Testis (tissue), 3 donors: Measurements from ENCODE around the gene SAMD15. TPM values are rescaled to one million over a fixed set of nuclear protein-coding genes. Genes with fewer than 3 reads are reported as not detected.

ENCODE experiments used
- DNase-seq: peaks from one replicate; pipeline ENCODE4 v3.0.0-alpha.2; 2019
- H3K27ac ChIP-seq, 2 donors: fragments of 200-600 bp; sonication (generic); one replicate each; pipeline ENCODE4 v1.5.1; 2019
- H3K27me3 ChIP-seq: fragments of 200-600 bp; sonication (generic); one replicate; pipeline ENCODE4 v1.5.1; 2019
- H3K36me3 ChIP-seq: fragments of 200-600 bp; sonication (generic); one replicate; pipeline ENCODE4 v1.5.1; 2017; ENCODE audit warnings: low read depth; ENCODE audit errors: missing control alignments
- H3K4me1 ChIP-seq: fragments of 200-600 bp; sonication (generic); one replicate; pipeline ENCODE4 v1.5.1; 2019
- H3K4me3 ChIP-seq, 2 donors: fragments of 200-600 bp; sonication (generic); one replicate each; pipeline ENCODE4 v1.5.1; 2017 to 2019
- H3K9me3 ChIP-seq: fragments of 200-600 bp; sonication (generic); one replicate; pipeline ENCODE4 v1.5.1; 2017
- CTCF ChIP-seq, 3 experiments: fragments of 450-650 bp in 2 of 3; fragments of 200-600 bp in 1 of 3; sonication (generic) in 1 of 3; IDR thresholded peaks; one replicate each; pipeline ENCODE4 v1.5.1; 2016 to 2019; ENCODE audit warnings: antibody characterized with exemption in 3 of 3, mild to moderate bottlenecking in 2 of 3, moderate library complexity in 1 of 3
- POLR2A ChIP-seq: fragments of 450-650 bp; IDR thresholded peaks from one replicate; pipeline ENCODE4 v1.6.1; 2017; ENCODE audit warnings: antibody characterized with exemption, mild to moderate bottlenecking, moderate library complexity
- WGBS, 2 donors: methylation state at CpG; one replicate each; pipeline ENCODE4 v1.1.5; 2018; 5-methylcytosine and 5-hydroxymethylcytosine counted together
- intact Hi-C: fragments of 100-400 bp; cut with DNase I; formaldehyde crosslinking; loops from one replicate; pipeline ENCODE4 v1.15.1; 2023; ENCODE audit warnings: low total_unique reads
- polyA plus RNA-seq: library from polyadenylated mRNA; stranded (reverse); fragments of 350-450 nt; fragmentation: Illumina TruSeq; extraction: RNeasy Lipid Tissue Mini Kit (QIAGEN cat#74804); gene quantifications from one replicate; pipeline ENCODE4 v1.2.3, GENCODE V29; 2014; ENCODE audit warnings: low read depth, low replicate concordance; ENCODE audit not compliant: insufficient read depth
- total RNA-seq, 2 donors: library from RNA; depleted of rRNA; stranded (reverse); fragments of >200 nt; gene quantifications; one replicate each; pipeline ENCODE4 v1.2.3, GENCODE V29; 2016

SAMD15 gene
- total and polyA plus RNA-seq, 3 donors from 2014 or later = 9.2 to 31.3 (median 22.6) TPM

GRCh38 chr14:77375164-77375950, 1.8 kb upstream of the SAMD15 start:
- H3K4me3 ChIP-seq = peak overlapping the region in 1 of 2 donors; percentile 78
- intact Hi-C loops = no loop called here
- TF ChIP-seq POLR2A (no peak), CTCF (IDR thresholded peaks at IDR 0.05) (no peak)

DNA sequence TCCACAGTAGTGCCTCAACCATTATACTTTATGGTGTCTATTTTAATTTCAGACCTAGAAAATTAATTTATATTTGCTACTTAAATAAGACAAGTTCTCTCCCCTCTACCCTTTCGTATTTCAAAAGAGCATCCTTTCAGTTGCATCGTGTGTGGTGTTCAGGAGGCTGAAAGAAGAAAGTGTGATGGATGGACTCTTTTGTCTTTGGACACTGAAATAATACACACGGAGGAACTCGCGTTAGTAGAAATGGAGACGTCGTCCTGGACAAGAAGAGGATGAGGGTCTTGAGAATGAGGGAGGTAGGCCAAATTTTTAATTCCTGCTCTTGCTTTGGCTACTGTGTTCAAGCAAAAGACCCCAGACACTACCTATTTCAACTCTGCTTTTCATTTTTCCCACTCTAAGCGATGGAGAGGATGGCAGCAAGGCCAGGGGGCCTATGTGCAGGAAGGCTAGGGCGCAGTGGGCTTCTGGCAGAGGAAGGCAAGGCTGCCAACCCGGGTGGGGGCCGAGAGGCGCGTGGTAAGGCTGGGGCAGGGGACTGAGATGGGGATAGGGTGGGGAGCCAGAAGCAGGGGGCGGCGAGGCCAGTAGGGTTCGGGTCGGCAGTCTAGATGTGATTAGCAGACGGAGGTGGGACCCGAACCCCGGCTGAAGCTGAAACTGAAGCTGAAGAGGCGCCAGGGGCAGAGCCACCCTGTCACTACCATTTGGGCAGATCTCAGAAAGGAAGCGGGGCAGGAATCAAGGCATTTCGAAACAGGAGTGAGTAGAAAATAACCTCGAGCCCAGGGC, 1.0 kb upstream of the SAMD15 start:
- TF ChIP-seq POLR2A = no peak
- TF ChIP-seq CTCF (IDR thresholded peaks at IDR 0.05) = no peak
- Histone ChIP-seq H3K27ac (peak overlapping the region; percentile 82 to 89), H3K4me1 (peaks cover 16% of the 10 kb centered on the region), H3K4me3 (peak overlapping the region; percentile 73 to 78), H3K9me3 (no peaks in the 10 kb centered on the region), H3K36me3 (no peaks in the 10 kb centered on the region), H3K27me3 (no peaks in the 10 kb centered on the region)
- intact Hi-C loops = no loop called here
- peak; percentile 25 for DNase-seq
- WGBS, 2 donors = 5 to 6% methylated on average over 23 to 24 of the region's 24 CpGs

More at GRCh38 chr14:77375164-77375950, 1.8 kb upstream of the SAMD15 start:
- Histone ChIP-seq H3K27me3 (no peaks in the 10 kb centered on the region), H3K27ac (peak overlapping the region in 1 of 2 donors; percentile 89), H3K36me3 (no peaks in the 10 kb centered on the region), H3K4me1 (peaks cover 16% of the 10 kb centered on the region), H3K9me3 (no peaks in the 10 kb centered on the region)
- no peak for DNase-seq
- 54 to 63% methylated on average over 9 of the region's 9 CpGs for WGBS, 2 donors

DNA sequence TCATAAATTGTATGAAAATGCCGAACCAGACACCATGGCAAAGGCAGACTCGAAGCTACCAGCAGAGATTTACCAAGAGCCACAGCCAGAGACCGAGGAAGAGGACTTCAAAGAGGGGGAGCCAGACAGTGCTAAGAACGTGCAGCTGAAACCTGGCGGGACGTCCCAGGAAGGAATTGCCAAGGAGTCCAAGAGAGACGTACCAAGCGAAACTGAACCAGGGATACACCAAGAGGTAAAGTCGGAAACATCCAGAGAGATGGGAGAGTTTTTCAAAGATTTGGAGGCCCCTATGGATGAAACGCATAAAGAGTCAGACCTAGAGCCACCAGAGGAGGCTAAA, 294 bp downstream of the SAMD15 start:
- TF ChIP-seq POLR2A (no peak), CTCF (IDR thresholded peaks at IDR 0.05) (no peak)
- no peaks in the 10 kb centered on the region for H3K9me3 ChIP-seq
- peak overlapping the region in 1 of 2 donors; percentile 82 for H3K27ac ChIP-seq
- peak overlapping the region; percentile 73 to 78 for H3K4me3 ChIP-seq
- H3K27me3 ChIP-seq = no peaks in the 10 kb centered on the region
- no peaks in the 10 kb centered on the region for H3K36me3 ChIP-seq
- peaks cover 10% of the 10 kb centered on the region for H3K4me1 ChIP-seq
- intact Hi-C loops = no loop called here
- 4 to 12% methylated on average over 10 of the region's 10 CpGs for WGBS, 2 donors
- DNase-seq = no peak

- TF ChIP-seq CTCF (IDR thresholded peaks at IDR 0.05) (no peak), POLR2A (no peak)
- H3K4me3 ChIP-seq = no peak overlapping the region
- DNase-seq = no peak
- no peaks in the 10 kb centered on the region for H3K36me3 ChIP-seq
- H3K27ac ChIP-seq = no peak overlapping the region
- intact Hi-C loops = no loop called here
- H3K27me3 ChIP-seq = no peaks in the 10 kb centered on the region
- H3K4me1 ChIP-seq = peaks cover 10% of the 10 kb centered on the region
- 87 to 93% methylated on average over 6 of the region's 6 CpGs for WGBS, 2 donors
- H3K9me3 ChIP-seq = no peaks in the 10 kb centered on the region
These were observed 1.5 kb downstream of the SAMD15 start for GRCh38 chr14:77378701-77379100.
